Endothelial cell of umbilical vein (primary cell): Measurements from ENCODE around the gene C8G. TPM values are rescaled to one million over a fixed set of nuclear protein-coding genes. Genes with fewer than 3 reads are reported as not detected.

Experiments
- BruUV-seq: library from RNA; stranded (reverse); fragments of 400-500 nt; replicated peaks from 2 replicates; lab custom pipeline; 2021; lab: Mats Ljungman, UMichigan
- CTCF ChIA-PET: fragments of 300-600, 350-600 bp; sonication (Branson Sonifier 250); formaldehyde crosslinking; loops from one replicate; lab custom pipeline; 2021; ENCODE audit warnings: antibody characterized with exemption, inconsistent platforms; lab: Charles Lee
- POLR2A ChIA-PET: fragments of 300-600, 350-600 bp; sonication (Branson Sonifier 250); formaldehyde crosslinking; loops from one replicate; lab custom pipeline; 2021; ENCODE audit warnings: antibody characterized with exemption, inconsistent platforms; lab: Charles Lee
- DNase-seq: peaks from one replicate; pipeline ENCODE4 v3.0.0-alpha.2; 2011; ENCODE audit warnings: low read depth, low spot score
- FAIRE-seq: peaks from 2 replicates; lab custom pipeline; 2011; peaks lifted over from hg19 to GRCh38; lab: Jason Lieb, UNC
- H2AFZ ChIP-seq: 2 replicates; pipeline ENCODE4 v1.6.0; 2012; ENCODE audit warnings: low read depth, low read length, control low read depth, inconsistent platforms
- H3K27ac ChIP-seq: 2 replicates; pipeline ENCODE4 v1.5.1; 2011; ENCODE audit warnings: low read depth, mild to moderate bottlenecking, control low read depth, low read length, moderate library complexity; ENCODE audit not compliant: insufficient read depth
- H3K27me3 ChIP-seq, 2 experiments: 2 replicates each; pipeline versions ENCODE4 v1.6.0 to v1.6.1; 2011; ENCODE audit warnings: low read length in 2 of 2, mixed read lengths in 1 of 2; ENCODE audit not compliant: control insufficient read depth in 2 of 2, insufficient read depth in 2 of 2
- H3K36me3 ChIP-seq, 2 experiments: 2 replicates in 1 of 2; 3 replicates in 1 of 2; pipeline ENCODE4 v1.5.1; 2011; ENCODE audit warnings: low read length in 2 of 2, mild to moderate bottlenecking in 1 of 2, moderate library complexity in 1 of 2; ENCODE audit not compliant: control insufficient read depth in 2 of 2, insufficient read depth in 2 of 2; ENCODE audit errors: extremely low read depth in 1 of 2
- H3K4me1 ChIP-seq: 3 replicates; pipeline ENCODE4 v1.5.1; 2011; ENCODE audit warnings: mild to moderate bottlenecking, low read length; ENCODE audit not compliant: control insufficient read depth, insufficient read depth; ENCODE audit errors: extremely low read depth
- H3K4me2 ChIP-seq: 2 replicates; pipeline ENCODE4 v1.6.1; 2011; ENCODE audit warnings: low read length, control low read depth, mixed read lengths; ENCODE audit not compliant: insufficient read depth
- H3K4me3 ChIP-seq, 3 experiments: fragments of 200-600 bp in 1 of 3; sonication (generic), shearing (Covaris generic) in 1 of 3; replicated peaks in 1 of 3; 2 replicates each; pipeline ENCODE4 v1.5.1; 2011 to 2016; ENCODE audit warnings: control low read depth in 3 of 3, low read length in 3 of 3, mild to moderate bottlenecking in 2 of 3, inconsistent platforms in 1 of 3, low read depth in 1 of 3, moderate library complexity in 1 of 3; ENCODE audit not compliant: insufficient read depth in 1 of 3
- H3K79me2 ChIP-seq: 2 replicates; pipeline ENCODE4 v1.6.0; 2012; ENCODE audit warnings: low read length, inconsistent platforms; ENCODE audit not compliant: control insufficient read depth, insufficient read depth
- H3K9ac ChIP-seq: replicated peaks from 2 replicates; pipeline ENCODE3; 2011; ENCODE audit warnings: low read length, control low read depth; ENCODE audit not compliant: insufficient read depth; ENCODE audit errors: extremely low read depth
- H3K9me1 ChIP-seq: replicated peaks from 3 replicates; pipeline ENCODE4 v1.6.0; 2011; ENCODE audit warnings: mild to moderate bottlenecking, low read length; ENCODE audit not compliant: control insufficient read depth, insufficient read depth; ENCODE audit errors: extremely low read depth
- H3K9me3 ChIP-seq: replicated peaks from 2 replicates; pipeline ENCODE4 v1.5.1; 2012; ENCODE audit warnings: low read length, inconsistent platforms; ENCODE audit not compliant: control insufficient read depth, insufficient read depth
- H4K20me1 ChIP-seq: replicated peaks from 2 replicates; pipeline ENCODE3; 2011; ENCODE audit warnings: mild to moderate bottlenecking, low read length; ENCODE audit not compliant: control insufficient read depth, insufficient read depth; ENCODE audit errors: extremely low read depth
- CTCF ChIP-seq, 2 donors: IDR thresholded peaks; 1 replicate in 1 of 2; 2 replicates in 1 of 2; pipeline ENCODE4 v1.5.1; 2011; ENCODE audit warnings: low read length in 2 of 2, mild to moderate bottlenecking in 2 of 2, moderate library complexity in 2 of 2, control low read depth in 1 of 2, inconsistent platforms in 1 of 2, low read depth in 1 of 2; ENCODE audit not compliant: insufficient read depth in 1 of 2; ENCODE audit errors: extremely low read depth in 1 of 2
- EZH2 ChIP-seq: IDR thresholded peaks from 2 replicates; pipeline ENCODE4 v1.6.1; 2012; ENCODE audit warnings: borderline replicate concordance, low read depth, mild to moderate bottlenecking, moderate library complexity, low read length, inconsistent platforms; ENCODE audit not compliant: severe bottlenecking
- FOS ChIP-seq: IDR thresholded peaks from 2 replicates; pipeline ENCODE4 v1.6.1; 2011; ENCODE audit warnings: mild to moderate bottlenecking, low read length, moderate library complexity, borderline replicate concordance; ENCODE audit not compliant: insufficient read depth
- JUN ChIP-seq: IDR thresholded peaks from 2 replicates; pipeline ENCODE4 v1.6.1; 2011; ENCODE audit warnings: borderline replicate concordance, low read depth; ENCODE audit not compliant: insufficient read length, insufficient read depth
- MAX ChIP-seq: IDR thresholded peaks from 2 replicates; pipeline ENCODE4 v1.6.1; 2011; ENCODE audit not compliant: insufficient read depth, insufficient read length
- MYC ChIP-seq: IDR thresholded peaks from one replicate; pipeline ENCODE4 v1.6.1; 2011; ENCODE audit warnings: mild to moderate bottlenecking, low read depth, low read length
- POLR2A ChIP-seq: IDR thresholded peaks from 2 replicates; pipeline ENCODE4 v1.6.1; 2012; ENCODE audit warnings: low read depth, mild to moderate bottlenecking, control low read depth, low read length
- POLR2AphosphoS5 ChIP-seq: IDR thresholded peaks from 2 replicates; pipeline ENCODE4 v1.6.1; 2012; ENCODE audit warnings: low read depth, mild to moderate bottlenecking, control low read depth, low read length, moderate library complexity; ENCODE audit not compliant: insufficient read depth
- dilution Hi-C: fragments of 300-500 bp; cut with MboI; formaldehyde crosslinking; loops from one replicate; pipeline ENCODE4 v1.15.0; 2019; ENCODE audit warnings: low sequenced_read_pairs; ENCODE audit not compliant: extremely low pct_ligation_motif_present
- intact Hi-C: fragments of 100-400 bp; cut with micrococcal nuclease; formaldehyde crosslinking; loops from one replicate; pipeline ENCODE4 v1.10.0; 2022
- polyA plus RNA-seq, 4 experiments: library from polyadenylated mRNA; depleted of rRNA in 3 of 4; stranded (reverse) in 3 of 4; unstranded in 1 of 4; fragments of >200 nt; gene quantifications; 2 replicates each; pipeline versions ENCODE4 v1.2.1 to v1.2.3, GENCODE V29; 2011 to 2012; ENCODE audit warnings: missing spikeins in 1 of 4
- total RNA-seq: library from RNA; stranded (reverse); gene quantifications from 2 replicates; pipeline ENCODE4 v1.2.3, GENCODE V29; 2021

Gene C8G
- total and polyA plus RNA-seq, 2 donors (not counting 3 experiments of a cell fraction or from before 2014, with no cell fraction given), result 0.47 to 1.9 TPM

- Histone ChIP-seq H3K27ac (no peak overlapping the region), H2AFZ (no peak overlapping the region), H3K27me3 (no peaks in the 10 kb centered on the region), H3K9me3 (no peaks in the 10 kb centered on the region), H3K9ac (no peak overlapping the region), H3K4me2 (no peak overlapping the region), H3K4me1 (peaks cover 1% of the 10 kb centered on the region), H3K36me3 (peaks cover 5 to 32% of the 10 kb centered on the region in 2 experiments), H3K79me2 (no peaks in the 10 kb centered on the region), H3K4me3 (no peak overlapping the region), H4K20me1 (no peaks in the 10 kb centered on the region), H3K9me1 (no peaks in the 10 kb centered on the region)
- BruUV-seq, result no TSS peak
- TF ChIP-seq CTCF (IDR thresholded peaks at IDR 0.05; ENCODE audit: extremely low read depth in 1 of 2, insufficient read depth in 1 of 2, low read depth in 1 of 2, low read length in 2 of 2), result no peak
- no peak for TF ChIP-seq MAX
- no peak for TF ChIP-seq POLR2A
- no peak for TF ChIP-seq FOS
- no peak for TF ChIP-seq POLR2AphosphoS5
- TF ChIP-seq MYC, result no peak
- TF ChIP-seq JUN, result no peak
- no peak for TF ChIP-seq EZH2
- no peak for FAIRE-seq
- dilution Hi-C loops (no loop called here), intact Hi-C loops (no loop called here)
- POLR2A ChIA-PET, result no interaction called here
- CTCF ChIA-PET, result no interaction called here
- no peak for DNase-seq
Observed at GRCh38 chr9:136907011-136907914, 37.8 kb upstream of the C8G start.
